Measurements from ENCODE around the gene RTRAF. TPM values are rescaled to one million over a fixed set of nuclear protein-coding genes. Genes with fewer than 3 reads are reported as not detected.

RTRAF gene
- total and polyA plus RNA-seq, 10 of the 15 experiments (the other 5 are each of a cell fraction or from before 2014, with no cell fraction given): 248 to 540 (median 368) TPM

DNA sequence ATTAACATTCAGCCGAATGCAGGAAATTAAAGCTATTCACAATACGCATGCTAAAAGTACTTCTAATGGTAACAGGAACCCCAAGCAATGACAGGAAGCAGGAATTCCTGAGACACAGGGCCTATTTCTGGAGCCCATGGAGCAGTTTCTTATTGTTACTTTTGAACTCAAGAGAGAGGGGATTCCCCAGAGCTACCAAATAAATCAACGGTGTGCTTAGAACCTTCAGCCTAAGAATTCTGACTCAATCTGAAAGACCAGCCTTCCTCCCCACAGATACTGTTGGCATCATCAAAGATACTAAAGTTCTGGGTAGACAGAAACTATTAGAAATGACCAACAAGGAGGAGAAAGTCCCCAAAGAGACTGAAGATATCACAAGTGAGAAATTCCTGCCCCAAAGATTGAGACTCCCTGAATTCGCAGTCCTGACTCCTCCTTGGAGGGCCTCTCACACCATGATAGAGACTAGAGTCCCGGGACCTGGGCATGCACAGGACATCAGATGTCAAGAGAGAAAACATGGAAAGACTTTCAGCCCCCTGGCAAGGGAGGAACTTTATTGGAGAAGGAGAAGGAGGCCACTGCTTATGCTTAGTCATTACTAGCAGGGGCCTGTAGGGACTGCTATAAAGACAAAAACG is 32.7 kb downstream of the RTRAF start (continued):
- TF ChIP-seq CREM (IDR thresholded peaks at IDR 0.05; ENCODE audit: low read depth): peak; percentile 46; the same call in 1 of the 2 replicates
- TF ChIP-seq, protein P1, sequence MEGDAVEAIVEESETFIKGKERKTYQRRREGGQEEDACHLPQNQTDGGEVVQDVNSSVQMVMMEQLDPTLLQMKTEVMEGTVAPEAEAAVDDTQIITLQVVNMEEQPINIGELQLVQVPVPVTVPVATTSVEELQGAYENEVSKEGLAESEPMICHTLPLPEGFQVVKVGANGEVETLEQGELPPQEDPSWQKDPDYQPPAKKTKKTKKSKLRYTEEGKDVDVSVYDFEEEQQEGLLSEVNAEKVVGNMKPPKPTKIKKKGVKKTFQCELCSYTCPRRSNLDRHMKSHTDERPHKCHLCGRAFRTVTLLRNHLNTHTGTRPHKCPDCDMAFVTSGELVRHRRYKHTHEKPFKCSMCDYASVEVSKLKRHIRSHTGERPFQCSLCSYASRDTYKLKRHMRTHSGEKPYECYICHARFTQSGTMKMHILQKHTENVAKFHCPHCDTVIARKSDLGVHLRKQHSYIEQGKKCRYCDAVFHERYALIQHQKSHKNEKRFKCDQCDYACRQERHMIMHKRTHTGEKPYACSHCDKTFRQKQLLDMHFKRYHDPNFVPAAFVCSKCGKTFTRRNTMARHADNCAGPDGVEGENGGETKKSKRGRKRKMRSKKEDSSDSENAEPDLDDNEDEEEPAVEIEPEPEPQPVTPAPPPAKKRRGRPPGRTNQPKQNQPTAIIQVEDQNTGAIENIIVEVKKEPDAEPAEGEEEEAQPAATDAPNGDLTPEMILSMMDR (IDR thresholded peaks at IDR 0.05 in 2 of 3, conservative IDR thresholded peaks at IDR 0.05 in 1 of 3; ENCODE audit: control insufficient read depth in 2 of 3, extremely low read depth in 1 of 3, insufficient read depth in 1 of 3, low read depth in 3 of 3, low read length in 3 of 3): no peak
- TF ChIP-seq, protein P2, sequence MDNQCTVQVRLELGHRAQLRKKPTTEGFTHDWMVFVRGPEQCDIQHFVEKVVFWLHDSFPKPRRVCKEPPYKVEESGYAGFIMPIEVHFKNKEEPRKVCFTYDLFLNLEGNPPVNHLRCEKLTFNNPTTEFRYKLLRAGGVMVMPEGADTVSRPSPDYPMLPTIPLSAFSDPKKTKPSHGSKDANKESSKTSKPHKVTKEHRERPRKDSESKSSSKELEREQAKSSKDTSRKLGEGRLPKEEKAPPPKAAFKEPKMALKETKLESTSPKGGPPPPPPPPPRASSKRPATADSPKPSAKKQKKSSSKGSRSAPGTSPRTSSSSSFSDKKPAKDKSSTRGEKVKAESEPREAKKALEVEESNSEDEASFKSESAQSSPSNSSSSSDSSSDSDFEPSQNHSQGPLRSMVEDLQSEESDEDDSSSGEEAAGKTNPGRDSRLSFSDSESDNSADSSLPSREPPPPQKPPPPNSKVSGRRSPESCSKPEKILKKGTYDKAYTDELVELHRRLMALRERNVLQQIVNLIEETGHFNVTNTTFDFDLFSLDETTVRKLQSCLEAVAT (IDR thresholded peaks at IDR 0.05): no peak
- TF ChIP-seq IRF4 (IDR thresholded peaks at IDR 0.05; ENCODE audit: low read depth, low read length): peak; percentile 66; the same call in 1 of the 2 replicates
- peak; percentile 41; the same call in 1 of the 2 replicates for TF ChIP-seq FOXM1 (IDR thresholded peaks at IDR 0.05; ENCODE audit: low read depth, low read length)
- TF ChIP-seq, protein P3, sequence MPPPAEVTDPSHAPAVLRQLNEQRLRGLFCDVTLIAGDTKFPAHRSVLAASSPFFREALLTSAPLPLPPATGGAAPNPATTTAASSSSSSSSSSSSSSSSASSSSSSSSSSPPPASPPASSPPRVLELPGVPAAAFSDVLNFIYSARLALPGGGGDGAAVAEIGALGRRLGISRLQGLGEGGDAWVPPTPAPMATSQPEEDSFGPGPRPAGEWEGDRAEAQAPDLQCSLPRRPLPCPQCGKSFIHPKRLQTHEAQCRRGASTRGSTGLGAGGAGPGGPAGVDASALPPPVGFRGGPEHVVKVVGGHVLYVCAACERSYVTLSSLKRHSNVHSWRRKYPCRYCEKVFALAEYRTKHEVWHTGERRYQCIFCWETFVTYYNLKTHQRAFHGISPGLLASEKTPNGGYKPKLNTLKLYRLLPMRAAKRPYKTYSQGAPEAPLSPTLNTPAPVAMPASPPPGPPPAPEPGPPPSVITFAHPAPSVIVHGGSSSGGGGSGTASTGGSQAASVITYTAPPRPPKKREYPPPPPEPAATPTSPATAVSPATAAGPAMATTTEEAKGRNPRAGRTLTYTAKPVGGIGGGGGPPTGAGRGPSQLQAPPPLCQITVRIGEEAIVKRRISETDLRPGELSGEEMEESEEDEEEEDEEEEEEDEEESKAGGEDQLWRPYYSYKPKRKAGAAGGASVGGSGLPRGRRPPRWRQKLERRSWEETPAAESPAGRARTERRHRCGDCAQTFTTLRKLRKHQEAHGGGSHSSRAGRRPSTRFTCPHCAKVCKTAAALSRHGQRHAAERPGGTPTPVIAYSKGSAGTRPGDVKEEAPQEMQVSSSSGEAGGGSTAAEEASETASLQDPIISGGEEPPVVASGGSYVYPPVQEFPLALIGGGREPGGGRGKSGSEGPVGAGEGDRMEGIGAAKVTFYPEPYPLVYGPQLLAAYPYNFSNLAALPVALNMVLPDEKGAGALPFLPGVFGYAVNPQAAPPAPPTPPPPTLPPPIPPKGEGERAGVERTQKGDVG (CRISPR knock-in tag; IDR thresholded peaks at IDR 0.05): no peak
- TF ChIP-seq, protein P4, sequence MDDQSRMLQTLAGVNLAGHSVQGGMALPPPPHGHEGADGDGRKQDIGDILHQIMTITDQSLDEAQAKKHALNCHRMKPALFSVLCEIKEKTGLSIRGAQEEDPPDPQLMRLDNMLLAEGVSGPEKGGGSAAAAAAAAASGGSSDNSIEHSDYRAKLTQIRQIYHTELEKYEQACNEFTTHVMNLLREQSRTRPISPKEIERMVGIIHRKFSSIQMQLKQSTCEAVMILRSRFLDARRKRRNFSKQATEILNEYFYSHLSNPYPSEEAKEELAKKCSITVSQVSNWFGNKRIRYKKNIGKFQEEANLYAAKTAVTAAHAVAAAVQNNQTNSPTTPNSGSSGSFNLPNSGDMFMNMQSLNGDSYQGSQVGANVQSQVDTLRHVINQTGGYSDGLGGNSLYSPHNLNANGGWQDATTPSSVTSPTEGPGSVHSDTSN (IDR thresholded peaks at IDR 0.05; ENCODE audit: insufficient replicate concordance, low read depth, low read length): peak; percentile 20
- 0 out of 2 replicates have a peak, but pooled peaks have one; percentile 52 for TF ChIP-seq MTA3 (IDR thresholded peaks at IDR 0.05; ENCODE audit: borderline replicate concordance, low read length)
- TF ChIP-seq RUNX3 (IDR thresholded peaks at IDR 0.05; ENCODE audit: low read length): peak; percentile 76
- TF ChIP-seq, protein P5, sequence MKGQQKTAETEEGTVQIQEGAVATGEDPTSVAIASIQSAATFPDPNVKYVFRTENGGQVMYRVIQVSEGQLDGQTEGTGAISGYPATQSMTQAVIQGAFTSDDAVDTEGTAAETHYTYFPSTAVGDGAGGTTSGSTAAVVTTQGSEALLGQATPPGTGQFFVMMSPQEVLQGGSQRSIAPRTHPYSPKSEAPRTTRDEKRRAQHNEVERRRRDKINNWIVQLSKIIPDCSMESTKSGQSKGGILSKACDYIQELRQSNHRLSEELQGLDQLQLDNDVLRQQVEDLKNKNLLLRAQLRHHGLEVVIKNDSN (IDR thresholded peaks at IDR 0.05; ENCODE audit: borderline replicate concordance, extremely low read length, insufficient read depth, low read depth, low read length): no peak
- no peak for TF ChIP-seq KDM1A (IDR thresholded peaks at IDR 0.05; ENCODE audit: borderline replicate concordance)
- TF ChIP-seq ETV6 (conservative IDR thresholded peaks at IDR 0.05 in 1 of 2, IDR thresholded peaks at IDR 0.05 in 1 of 2; ENCODE audit: borderline replicate concordance in 1 of 2, low read depth in 1 of 2): peak in 1 of 2 experiments; percentile 54; a peak in 1 of 4 replicates
- no peak for TF ChIP-seq RBBP5 (conservative IDR thresholded peaks at IDR 0.05)
- TF ChIP-seq, protein P6, sequence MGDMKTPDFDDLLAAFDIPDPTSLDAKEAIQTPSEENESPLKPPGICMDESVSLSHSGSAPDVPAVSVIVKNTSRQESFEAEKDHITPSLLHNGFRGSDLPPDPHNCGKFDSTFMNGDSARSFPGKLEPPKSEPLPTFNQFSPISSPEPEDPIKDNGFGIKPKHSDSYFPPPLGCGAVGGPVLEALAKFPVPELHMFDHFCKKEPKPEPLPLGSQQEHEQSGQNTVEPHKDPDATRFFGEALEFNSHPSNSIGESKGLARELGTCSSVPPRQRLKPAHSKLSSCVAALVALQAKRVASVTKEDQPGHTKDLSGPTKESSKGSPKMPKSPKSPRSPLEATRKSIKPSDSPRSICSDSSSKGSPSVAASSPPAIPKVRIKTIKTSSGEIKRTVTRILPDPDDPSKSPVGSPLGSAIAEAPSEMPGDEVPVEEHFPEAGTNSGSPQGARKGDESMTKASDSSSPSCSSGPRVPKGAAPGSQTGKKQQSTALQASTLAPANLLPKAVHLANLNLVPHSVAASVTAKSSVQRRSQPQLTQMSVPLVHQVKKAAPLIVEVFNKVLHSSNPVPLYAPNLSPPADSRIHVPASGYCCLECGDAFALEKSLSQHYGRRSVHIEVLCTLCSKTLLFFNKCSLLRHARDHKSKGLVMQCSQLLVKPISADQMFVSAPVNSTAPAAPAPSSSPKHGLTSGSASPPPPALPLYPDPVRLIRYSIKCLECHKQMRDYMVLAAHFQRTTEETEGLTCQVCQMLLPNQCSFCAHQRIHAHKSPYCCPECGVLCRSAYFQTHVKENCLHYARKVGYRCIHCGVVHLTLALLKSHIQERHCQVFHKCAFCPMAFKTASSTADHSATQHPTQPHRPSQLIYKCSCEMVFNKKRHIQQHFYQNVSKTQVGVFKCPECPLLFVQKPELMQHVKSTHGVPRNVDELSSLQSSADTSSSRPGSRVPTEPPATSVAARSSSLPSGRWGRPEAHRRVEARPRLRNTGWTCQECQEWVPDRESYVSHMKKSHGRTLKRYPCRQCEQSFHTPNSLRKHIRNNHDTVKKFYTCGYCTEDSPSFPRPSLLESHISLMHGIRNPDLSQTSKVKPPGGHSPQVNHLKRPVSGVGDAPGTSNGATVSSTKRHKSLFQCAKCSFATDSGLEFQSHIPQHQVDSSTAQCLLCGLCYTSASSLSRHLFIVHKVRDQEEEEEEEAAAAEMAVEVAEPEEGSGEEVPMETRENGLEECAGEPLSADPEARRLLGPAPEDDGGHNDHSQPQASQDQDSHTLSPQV (IDR thresholded peaks at IDR 0.05): no peak
- TF ChIP-seq SREBF2 (IDR thresholded peaks at IDR 0.05; ENCODE audit: low read length): no peak
